Mammary epithelial cell (primary cell): ENCODE results near the gene SLC25A6.

ENCODE experiments used
- CTCF ChIP-seq, 2 donors: IDR thresholded peaks in 1 of 2; conservative IDR thresholded peaks in 1 of 2; 2 replicates each; pipeline ENCODE4 v1.5.1; 2011 to 2012; ENCODE audit warnings: inconsistent platforms in 2 of 2, low read length in 2 of 2, mild to moderate bottlenecking in 2 of 2, control low read depth in 1 of 2, low read depth in 1 of 2; ENCODE audit not compliant: insufficient read depth in 1 of 2; ENCODE audit errors: extremely low read depth in 1 of 2
- EZH2 ChIP-seq: IDR thresholded peaks from 2 replicates; pipeline ENCODE4 v1.6.1; 2012; ENCODE audit warnings: low read length, inconsistent platforms, borderline replicate concordance

- TF ChIP-seq CTCF (conservative IDR thresholded peaks at IDR 0.05 in 1 of 2, IDR thresholded peaks at IDR 0.05 in 1 of 2; ENCODE audit: extremely low read depth in 1 of 2, insufficient read depth in 1 of 2, low read depth in 1 of 2, low read length in 2 of 2) (no peak), EZH2 (no peak)
Observed at GRCh38 chrX:1380672-1381233, 11.2 kb downstream of the SLC25A6 start.
